Stimulated activated CD4-positive, alpha-beta T cell treated with anti-CD3 and anti-CD28 coated beads, TNF-alpha, amount 100 ng/mL, for 1 hour (primary cell): ENCODE measurements around the gene CSTF2.
"Not testable (repeated sequence)": the region's sequence is repeated elsewhere in the genome, so short reads cannot be mapped to it uniquely, and the experiment has no call there.

Source experiments
- DNase-seq, 3 donors: peaks; one replicate each; pipeline ENCODE4 v3.0.0-alpha.2; 2020; ENCODE audit warnings: low read depth in 3 of 3, low spot score in 1 of 3

CSTF2 gene

GRCh38 chrX:100819837-100820666 lies at the start of gene CSTF2:
Gene CSTF2, plus strand, starts transcription at chrX:100820391. Its CDS starts 26 bp downstream, at chrX:100820417.
- peak; percentile 24 to 57 (median 52) for DNase-seq

GRCh38 chrX:100796371-100796770 lies 23.8 kb upstream of the CSTF2 start:
- DNase-seq: not testable (repeated sequence)

- no peak for DNase-seq
Observed at GRCh38 chrX:100797359-100797758, 22.8 kb upstream of the CSTF2 start.

GRCh38 chrX:100798484-100799214 lies 21.5 kb upstream of the CSTF2 start:
- DNase-seq: no peak

GRCh38 chrX:100802843-100803242 lies 17.3 kb upstream of the CSTF2 start:
- no peak for DNase-seq

- no peak for DNase-seq
Observed at GRCh38 chrX:100804780-100805179, 15.4 kb upstream of the CSTF2 start.

GRCh38 chrX:100808265-100808664 lies 11.9 kb upstream of the CSTF2 start:
- DNase-seq: not testable (repeated sequence)

- no peak for DNase-seq
Observed at GRCh38 chrX:100812216-100813158, 7.7 kb upstream of the CSTF2 start.

GRCh38 chrX:100817340-100817739 lies 2.9 kb upstream of the CSTF2 start:
- DNase-seq: no peak

- DNase-seq: peak in 1 of 3 donors; percentile 10
Observed at GRCh38 chrX:100819534-100819836, 706 bp upstream of the CSTF2 start.

GRCh38 chrX:100829730-100830129 lies 9.5 kb downstream of the CSTF2 start:
- DNase-seq: no peak

- DNase-seq: no peak
Observed at GRCh38 chrX:100830143-100830542, 10.0 kb downstream of the CSTF2 start.

- DNase-seq: no peak
Observed at GRCh38 chrX:100830547-100830946, 10.4 kb downstream of the CSTF2 start.

- DNase-seq: no peak
Observed at GRCh38 chrX:100831219-100831946, 11.2 kb downstream of the CSTF2 start.

GRCh38 chrX:100850317-100850716 lies 30.1 kb downstream of the CSTF2 start:
- DNase-seq: no peak

GRCh38 chrX:100852810-100853209 lies 32.6 kb downstream of the CSTF2 start:
- no peak for DNase-seq

- no peak for DNase-seq
Observed at GRCh38 chrX:100863326-100863864, 43.2 kb downstream of the CSTF2 start.

- DNase-seq: no peak
Observed at GRCh38 chrX:100864657-100865391, 44.6 kb downstream of the CSTF2 start.

GRCh38 chrX:100868273-100868672 lies 48.1 kb downstream of the CSTF2 start:
- DNase-seq: no peak

GRCh38 chrX:100870527-100870926 lies 50.3 kb downstream of the CSTF2 start:
- no peak for DNase-seq
